HG03575 (cell line): ENCODE data around the gene POLR2C.
"Not testable (repeated sequence)": the region's sequence is repeated elsewhere in the genome, so short reads cannot be mapped to it uniquely, and the experiment has no call there.

ENCODE experiments used
- ATAC-seq: cut with Tn5 transposase; IDR thresholded peaks from one replicate; pipeline ENCODE4 v1.9.1; 2021; ENCODE audit not compliant: unreplicated experiment, insufficient number of reproducible peaks, low FRiP score; ENCODE audit errors: extremely low read depth

POLR2C gene

GRCh38 chr16:57493767-57494166 is 31.3 kb downstream of the POLR2C start:
- ATAC-seq, result no peak

GRCh38 chr16:57497121-57497520 is 34.6 kb downstream of the POLR2C start:
- no peak for ATAC-seq

GRCh38 chr16:57498031-57498430 is 35.6 kb downstream of the POLR2C start:
- ATAC-seq, result no peak

DNA sequence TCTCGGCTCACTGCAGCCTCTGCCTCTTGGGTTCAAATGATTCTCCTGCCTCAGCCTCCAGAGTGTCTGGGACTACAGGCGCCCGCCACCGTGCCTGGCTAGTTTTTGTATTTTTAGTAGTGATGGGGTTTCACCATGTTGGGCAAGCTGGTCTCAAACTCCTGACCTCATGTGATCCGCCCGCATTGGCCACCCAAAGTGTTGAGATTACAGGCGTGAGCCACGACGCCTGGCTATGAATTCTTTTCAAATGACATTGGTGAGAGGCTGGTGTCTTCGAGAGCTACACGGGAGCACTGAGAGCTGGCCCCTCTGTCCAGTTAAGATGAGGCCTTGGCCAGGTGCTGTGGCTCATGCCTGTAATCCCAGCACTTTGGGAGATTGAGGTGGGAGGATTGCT is 37.5 kb downstream of the POLR2C start:
- ATAC-seq, result not testable (repeated sequence)

GRCh38 chr16:57500578-57501111 is 38.2 kb downstream of the POLR2C start:
- no peak for ATAC-seq

GRCh38 chr16:57501492-57501891 is 39.0 kb downstream of the POLR2C start:
- no peak for ATAC-seq

- ATAC-seq, result no peak
Measured at GRCh38 chr16:57502048-57502775, 39.7 kb downstream of the POLR2C start.

GRCh38 chr16:57503366-57503765 is 40.9 kb downstream of the POLR2C start:
- no peak for ATAC-seq

- ATAC-seq, result no peak
Measured at GRCh38 chr16:57504001-57504400, 41.5 kb downstream of the POLR2C start.

- ATAC-seq, result no peak
Measured at GRCh38 chr16:57504491-57504890, 42.0 kb downstream of the POLR2C start.

DNA sequence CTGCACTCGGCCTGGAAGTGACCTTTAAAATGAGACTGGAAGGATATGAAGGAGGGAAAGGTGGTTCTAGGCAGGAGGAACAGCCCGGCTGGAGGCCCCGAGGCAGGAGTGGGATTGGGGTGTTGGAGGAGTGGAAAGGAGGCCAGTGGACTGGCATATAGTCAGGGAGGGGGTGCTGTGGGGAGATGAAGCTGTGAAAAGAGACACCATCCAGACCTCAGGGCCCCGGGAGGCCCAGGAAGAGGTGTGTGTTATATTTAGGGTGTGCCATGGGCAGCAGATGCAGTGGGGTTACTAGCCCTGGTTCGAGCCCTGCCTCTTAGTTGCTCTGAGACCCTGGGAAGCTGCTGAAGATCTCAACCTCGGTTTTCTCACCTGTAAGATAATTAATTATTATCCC is 42.7 kb downstream of the POLR2C start:
- no peak for ATAC-seq

DNA sequence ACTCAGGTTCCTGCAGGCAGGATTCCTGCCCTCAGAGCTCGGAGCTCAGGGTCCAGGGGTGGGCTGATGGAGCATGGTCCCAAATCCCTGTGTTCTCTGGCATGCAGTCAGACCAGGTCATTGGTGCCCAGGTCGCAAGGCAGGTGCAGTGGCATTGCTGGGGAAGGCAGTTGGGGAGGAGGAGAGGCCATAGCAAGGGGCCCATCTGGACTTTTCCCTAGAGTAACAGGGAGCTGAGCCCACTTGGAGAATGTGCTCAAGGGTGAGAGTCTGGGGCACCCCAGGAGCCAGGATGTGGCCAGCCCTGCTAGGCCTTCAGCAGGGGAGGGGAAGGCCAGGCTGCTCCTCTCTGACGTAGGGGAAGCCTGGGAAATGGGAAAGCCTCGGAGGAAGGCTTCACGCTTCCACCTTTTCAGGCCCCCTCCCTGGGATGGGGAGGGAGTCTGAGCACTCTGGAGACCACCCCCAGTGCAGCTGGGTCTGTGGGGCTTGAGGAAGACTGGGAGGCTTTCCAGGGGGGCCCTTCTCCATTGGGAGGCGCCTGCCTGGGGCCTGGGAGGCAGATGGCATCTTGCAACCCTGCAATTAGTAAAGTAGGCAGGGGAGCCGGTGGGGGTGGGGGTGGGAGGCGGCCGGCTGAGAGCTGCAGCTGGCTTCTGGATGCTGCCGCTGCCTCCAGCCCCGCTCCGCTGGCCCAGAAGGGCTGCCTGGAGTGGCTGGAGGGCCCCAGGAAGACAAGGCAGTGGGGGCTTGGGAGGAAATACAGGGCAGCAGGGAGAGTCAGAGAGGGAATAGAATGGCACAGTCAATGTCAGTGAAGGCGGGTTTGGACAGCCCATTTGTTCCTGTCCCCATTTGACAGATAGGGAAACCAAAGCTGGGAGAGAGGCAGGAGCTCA is 44.9 kb downstream of the POLR2C start:
- no peak for ATAC-seq

GRCh38 chr16:57508035-57508425 is 45.6 kb downstream of the POLR2C start:
- ATAC-seq, result no peak

- no peak for ATAC-seq
Measured at GRCh38 chr16:57509231-57509923, 46.9 kb downstream of the POLR2C start.

GRCh38 chr16:57510016-57510871 is 47.8 kb downstream of the POLR2C start:
- ATAC-seq, result no peak

GRCh38 chr16:57512296-57513001 is 50.0 kb downstream of the POLR2C start:
- ATAC-seq, result no peak

DNA sequence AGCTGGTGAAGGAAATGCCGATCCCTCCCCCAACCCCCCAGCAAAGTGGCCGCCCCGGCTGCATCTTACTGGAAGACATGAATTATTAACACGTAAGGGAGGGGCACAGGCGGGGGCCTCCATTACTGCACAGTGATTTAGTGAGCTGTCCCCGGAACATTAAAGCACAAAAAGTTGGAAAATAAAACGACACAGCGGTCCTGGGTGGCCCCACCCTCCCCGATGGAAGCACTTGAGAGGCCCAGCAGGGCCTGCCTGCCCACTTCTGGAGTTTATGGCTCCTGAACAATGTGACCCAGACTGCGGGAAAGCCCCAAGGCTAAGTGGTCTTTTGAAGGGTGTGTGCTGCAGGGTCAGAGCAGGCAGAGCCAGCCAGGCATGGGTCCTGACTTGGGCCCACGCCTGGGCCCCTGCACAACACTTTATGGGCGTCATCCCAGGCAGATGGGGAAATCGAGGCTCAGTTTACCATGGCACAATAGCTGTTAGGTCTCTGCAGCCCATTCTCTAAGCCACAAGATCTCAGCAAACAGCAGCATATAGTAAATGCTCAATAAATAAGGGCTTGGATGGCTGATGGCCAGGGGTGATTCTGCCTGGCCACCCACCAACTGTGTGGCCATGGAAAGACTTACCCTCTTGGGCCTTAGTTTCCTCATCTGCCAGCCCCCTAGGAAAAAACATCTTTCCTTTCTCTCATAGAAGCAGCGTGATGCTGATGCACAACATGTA is 51.1 kb downstream of the POLR2C start:
- ATAC-seq, result no peak
